CD1c-positive myeloid dendritic cell (primary cell): ENCODE data around the gene CAMTA1.

Experiments used
- DNase-seq: peaks from one replicate; pipeline ENCODE4 v3.0.0-alpha.2; 2016; ENCODE audit errors: extremely low spot score

The CAMTA1 gene

GRCh38 chr1:7076572-7076971 lies 291.3 kb downstream of the CAMTA1 start:
- DNase-seq, result no peak

GRCh38 chr1:7077136-7077535 lies 291.9 kb downstream of the CAMTA1 start:
- no peak for DNase-seq

- DNase-seq, result no peak
These were observed 292.7 kb downstream of the CAMTA1 start for GRCh38 chr1:7077970-7078369.

- no peak for DNase-seq
These were observed 294.4 kb downstream of the CAMTA1 start for GRCh38 chr1:7079637-7080036.

- DNase-seq, result no peak
These were observed 299.1 kb downstream of the CAMTA1 start for GRCh38 chr1:7084232-7084894.

GRCh38 chr1:7085521-7085920 lies 300.3 kb downstream of the CAMTA1 start:
- DNase-seq, result no peak

GRCh38 chr1:7086106-7086505 lies 300.9 kb downstream of the CAMTA1 start:
- no peak for DNase-seq

GRCh38 chr1:7087888-7088287 lies 302.6 kb downstream of the CAMTA1 start:
- no peak for DNase-seq

GRCh38 chr1:7089497-7089896 lies 304.2 kb downstream of the CAMTA1 start:
- no peak for DNase-seq

GRCh38 chr1:7093297-7093696 lies 308.0 kb downstream of the CAMTA1 start:
- DNase-seq, result no peak

GRCh38 chr1:7094086-7094485 lies 308.8 kb downstream of the CAMTA1 start:
- no peak for DNase-seq

- no peak for DNase-seq
These were observed 309.3 kb downstream of the CAMTA1 start for GRCh38 chr1:7094509-7094908.

- DNase-seq, result no peak
These were observed 310.2 kb downstream of the CAMTA1 start for GRCh38 chr1:7095343-7095964.

- no peak for DNase-seq
These were observed 312.8 kb downstream of the CAMTA1 start for GRCh38 chr1:7097938-7098592.

GRCh38 chr1:7098641-7099040 lies 313.4 kb downstream of the CAMTA1 start:
- no peak for DNase-seq

- no peak for DNase-seq
These were observed 315.2 kb downstream of the CAMTA1 start for GRCh38 chr1:7100479-7100878.

GRCh38 chr1:7101187-7101586 lies 315.9 kb downstream of the CAMTA1 start:
- DNase-seq, result no peak

GRCh38 chr1:7103361-7103782 lies 318.1 kb downstream of the CAMTA1 start:
- no peak for DNase-seq

- DNase-seq, result no peak
These were observed 318.6 kb downstream of the CAMTA1 start for GRCh38 chr1:7103874-7104273.

- no peak for DNase-seq
These were observed 319.1 kb downstream of the CAMTA1 start for GRCh38 chr1:7104339-7104738.

- DNase-seq, result no peak
These were observed 320.0 kb downstream of the CAMTA1 start for GRCh38 chr1:7105269-7105668.

GRCh38 chr1:7106442-7107108 lies 321.3 kb downstream of the CAMTA1 start:
- no peak for DNase-seq
